HEK293T (cell line): ENCODE data around the gene RRP1.

Source experiments
- BHLHE40 ChIP-seq: fragments of 450-650 bp; IDR thresholded peaks from 2 replicates; pipeline ENCODE4 v1.6.1; 2016; ENCODE audit warnings: mild to moderate bottlenecking, moderate library complexity, borderline replicate concordance
- ELF4 ChIP-seq: fragments of 450-650 bp; IDR thresholded peaks from 2 replicates; pipeline ENCODE4 v1.6.1; 2017; ENCODE audit warnings: antibody characterized with exemption
- FOXA1 ChIP-seq: fragments of 450-650 bp; IDR thresholded peaks from 2 replicates; pipeline ENCODE4 v1.6.1; 2016; ENCODE audit warnings: mild to moderate bottlenecking
- FOXK2 ChIP-seq: fragments of 450-650 bp; IDR thresholded peaks from 2 replicates; pipeline ENCODE4 v1.6.1; 2016; ENCODE audit warnings: mild to moderate bottlenecking
- HDGF ChIP-seq: fragments of 450-650 bp; IDR thresholded peaks from 2 replicates; pipeline ENCODE4 v1.6.1; 2017; ENCODE audit warnings: antibody characterized with exemption, borderline replicate concordance
- PKNOX1 ChIP-seq: fragments of 450-650 bp; IDR thresholded peaks from 2 replicates; pipeline ENCODE4 v1.6.1; 2016
- SP1 ChIP-seq: fragments of 450-650 bp; IDR thresholded peaks from 2 replicates; pipeline ENCODE4 v1.6.1; 2017

DNA sequence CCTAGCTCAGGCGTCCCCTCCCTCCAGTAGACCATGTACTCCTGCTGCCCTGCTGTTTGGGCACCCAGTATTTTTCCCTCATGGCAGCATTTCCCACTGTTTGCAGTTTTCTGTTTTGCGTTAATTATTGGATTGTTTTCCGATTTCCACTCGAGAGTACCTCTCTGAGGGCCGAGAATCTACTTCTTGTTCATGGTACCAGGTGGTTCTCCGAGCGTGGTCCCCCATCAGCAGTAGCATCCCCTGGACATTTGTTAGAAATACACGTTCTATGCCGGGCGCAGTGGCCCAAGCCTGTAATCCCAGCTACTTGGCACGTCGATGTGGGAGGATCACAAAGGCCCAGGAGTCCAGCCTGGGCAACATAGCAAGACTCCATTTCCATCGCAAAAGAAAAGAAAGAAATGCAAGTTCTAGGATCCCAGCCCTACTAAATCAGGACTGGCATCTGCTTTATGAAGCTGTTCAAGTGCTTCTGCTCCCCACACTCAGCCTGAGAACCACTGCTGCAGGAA, 690 bp downstream of the RRP1 start:
- TF ChIP-seq PKNOX1 (no peak), HDGF (no peak), FOXK2 (no peak), BHLHE40 (no peak), SP1 (no peak), FOXA1 (no peak), ELF4 (no peak)
